Thyroid gland (tissue), 4 donors: ENCODE data around the gene EEF2.

Experiments
- POLR2A ChIP-seq, 2 donors: fragments of 450-650 bp; IDR thresholded peaks; one replicate each; pipeline ENCODE4 v1.6.1; 2017; ENCODE audit warnings: antibody characterized with exemption in 2 of 2, mild to moderate bottlenecking in 2 of 2, moderate library complexity in 1 of 2
- TF ChIP-seq, protein P1 (sequence below), 6 experiments: fragments of 200-600 bp in 3 of 6; fragments of 450-650 bp in 3 of 6; sonication (generic) in 3 of 6; IDR thresholded peaks; one replicate each; pipeline ENCODE4 v1.5.1; 2016 to 2019; ENCODE audit warnings: antibody characterized with exemption in 6 of 6, mild to moderate bottlenecking in 2 of 6, inconsistent platforms in 1 of 6, moderate library complexity in 1 of 6

DNA sequence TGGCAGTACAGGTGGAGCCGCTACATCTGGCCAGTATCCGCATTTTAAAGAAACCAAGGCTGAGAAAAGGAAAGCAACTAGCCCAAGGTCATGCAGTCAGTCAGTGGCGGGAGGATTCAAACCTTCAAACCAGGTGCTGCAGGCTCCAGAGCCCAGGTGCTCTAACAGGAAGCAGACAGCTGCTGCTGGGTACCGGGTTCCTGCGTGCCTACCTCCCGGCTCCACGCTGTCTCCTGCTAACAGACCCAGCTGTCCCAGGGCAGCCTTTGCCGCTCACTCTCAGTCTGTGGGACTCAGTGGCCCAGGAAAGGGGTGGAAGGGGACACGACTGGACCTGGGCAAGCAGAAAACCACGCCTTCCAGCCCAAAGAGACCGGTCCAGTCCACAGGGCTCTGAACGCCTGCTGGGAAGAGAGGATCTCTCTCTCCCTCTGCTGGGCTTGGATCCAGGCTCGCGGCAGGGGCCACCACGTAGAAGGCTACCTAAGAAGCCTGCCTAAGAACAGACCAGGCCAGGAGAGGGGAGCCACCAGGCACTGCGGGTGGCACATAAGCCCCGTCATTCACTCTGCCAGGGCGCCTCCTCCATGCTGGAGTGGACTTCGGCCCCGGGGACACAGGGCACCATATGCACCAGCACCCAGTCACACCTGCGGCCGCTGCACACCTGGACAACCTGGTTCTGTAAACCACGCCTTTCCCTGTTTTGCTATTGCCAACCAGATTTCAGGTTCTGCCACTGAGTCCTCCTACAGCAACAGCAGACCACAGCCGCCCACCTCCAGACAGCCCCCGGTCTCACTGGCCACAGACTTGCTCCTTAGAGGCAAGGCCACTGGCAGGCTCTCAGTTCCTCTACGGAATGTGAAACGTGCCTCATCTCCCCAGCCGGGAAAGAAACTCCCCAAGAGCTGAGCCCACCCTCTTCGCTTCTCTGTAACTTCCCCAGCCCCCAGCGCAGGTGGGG, 18.9 kb downstream of the EEF2 start:
- TF ChIP-seq, protein P1, sequence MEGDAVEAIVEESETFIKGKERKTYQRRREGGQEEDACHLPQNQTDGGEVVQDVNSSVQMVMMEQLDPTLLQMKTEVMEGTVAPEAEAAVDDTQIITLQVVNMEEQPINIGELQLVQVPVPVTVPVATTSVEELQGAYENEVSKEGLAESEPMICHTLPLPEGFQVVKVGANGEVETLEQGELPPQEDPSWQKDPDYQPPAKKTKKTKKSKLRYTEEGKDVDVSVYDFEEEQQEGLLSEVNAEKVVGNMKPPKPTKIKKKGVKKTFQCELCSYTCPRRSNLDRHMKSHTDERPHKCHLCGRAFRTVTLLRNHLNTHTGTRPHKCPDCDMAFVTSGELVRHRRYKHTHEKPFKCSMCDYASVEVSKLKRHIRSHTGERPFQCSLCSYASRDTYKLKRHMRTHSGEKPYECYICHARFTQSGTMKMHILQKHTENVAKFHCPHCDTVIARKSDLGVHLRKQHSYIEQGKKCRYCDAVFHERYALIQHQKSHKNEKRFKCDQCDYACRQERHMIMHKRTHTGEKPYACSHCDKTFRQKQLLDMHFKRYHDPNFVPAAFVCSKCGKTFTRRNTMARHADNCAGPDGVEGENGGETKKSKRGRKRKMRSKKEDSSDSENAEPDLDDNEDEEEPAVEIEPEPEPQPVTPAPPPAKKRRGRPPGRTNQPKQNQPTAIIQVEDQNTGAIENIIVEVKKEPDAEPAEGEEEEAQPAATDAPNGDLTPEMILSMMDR (IDR thresholded peaks at IDR 0.05): no peak
- no peak for TF ChIP-seq POLR2A (IDR thresholded peaks at IDR 0.05)
